SU-DHL-6 (cell line): ENCODE results near the gene UMAD1.

Experiments
- EZH2phosphoT487 ChIP-seq: fragments of 200-600 bp; sonication (generic), shearing (Covaris generic); conservative IDR thresholded peaks from 2 replicates; pipeline ENCODE4 v1.6.1; 2018; ENCODE audit warnings: mild to moderate bottlenecking, antibody characterized with exemption, low read length, moderate library complexity, mixed read lengths
- TF ChIP-seq, protein P1 (sequence below): fragments of 200-600 bp; sonication (generic); IDR thresholded peaks from one replicate; pipeline ENCODE4 v1.5.1; 2017; ENCODE audit warnings: antibody characterized with exemption, mild to moderate bottlenecking, low read length, moderate library complexity; ENCODE audit not compliant: insufficient read depth, poor library complexity, severe bottlenecking

GRCh38 chr7:7851381-7851780, 210.8 kb downstream of the UMAD1 start:
- TF ChIP-seq, protein P1, sequence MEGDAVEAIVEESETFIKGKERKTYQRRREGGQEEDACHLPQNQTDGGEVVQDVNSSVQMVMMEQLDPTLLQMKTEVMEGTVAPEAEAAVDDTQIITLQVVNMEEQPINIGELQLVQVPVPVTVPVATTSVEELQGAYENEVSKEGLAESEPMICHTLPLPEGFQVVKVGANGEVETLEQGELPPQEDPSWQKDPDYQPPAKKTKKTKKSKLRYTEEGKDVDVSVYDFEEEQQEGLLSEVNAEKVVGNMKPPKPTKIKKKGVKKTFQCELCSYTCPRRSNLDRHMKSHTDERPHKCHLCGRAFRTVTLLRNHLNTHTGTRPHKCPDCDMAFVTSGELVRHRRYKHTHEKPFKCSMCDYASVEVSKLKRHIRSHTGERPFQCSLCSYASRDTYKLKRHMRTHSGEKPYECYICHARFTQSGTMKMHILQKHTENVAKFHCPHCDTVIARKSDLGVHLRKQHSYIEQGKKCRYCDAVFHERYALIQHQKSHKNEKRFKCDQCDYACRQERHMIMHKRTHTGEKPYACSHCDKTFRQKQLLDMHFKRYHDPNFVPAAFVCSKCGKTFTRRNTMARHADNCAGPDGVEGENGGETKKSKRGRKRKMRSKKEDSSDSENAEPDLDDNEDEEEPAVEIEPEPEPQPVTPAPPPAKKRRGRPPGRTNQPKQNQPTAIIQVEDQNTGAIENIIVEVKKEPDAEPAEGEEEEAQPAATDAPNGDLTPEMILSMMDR, result no peak
- no peak for TF ChIP-seq EZH2phosphoT487
